Common myeloid progenitor, CD34-positive (primary cell): ENCODE data around the gene GSTA2.

Experiments used
- CTCF ChIA-PET: fragments of 350-600 bp; sonication (Branson Sonifier 250); formaldehyde crosslinking; loops from one replicate; lab custom pipeline; 2021; ENCODE audit warnings: antibody characterized with exemption; lab: Charles Lee
- POLR2A ChIA-PET: fragments of 350-600 bp; sonication (Branson Sonifier 250); formaldehyde crosslinking; loops from one replicate; lab custom pipeline; 2021; ENCODE audit warnings: antibody characterized with exemption; lab: Charles Lee
- DNase-seq, 3 donors: peaks; one replicate each; pipeline versions ENCODE4 v3.0.0 to v3.0.0-alpha.2; 2013
- H3K27ac ChIP-seq, 2 experiments: 1 replicate in 1 of 2; 2 replicates in 1 of 2; pipeline ENCODE4 v1.7.0; 2013; ENCODE audit warnings: inconsistent platforms in 2 of 2, low read length in 2 of 2, mild to moderate bottlenecking in 2 of 2, low read depth in 1 of 2, moderate library complexity in 1 of 2; ENCODE audit not compliant: severe bottlenecking in 2 of 2, insufficient read depth in 1 of 2, poor library complexity in 1 of 2
- H3K27me3 ChIP-seq, 5 experiments: replicated peaks in 2 of 5; 1 replicate in 3 of 5; 2 replicates in 2 of 5; pipeline versions ENCODE4 v1.6.1 to v1.7.0; 2013; ENCODE audit warnings: low read length in 4 of 5, mild to moderate bottlenecking in 2 of 5, moderate library complexity in 2 of 5, inconsistent platforms in 1 of 5; ENCODE audit not compliant: insufficient read depth in 5 of 5, control insufficient read depth in 4 of 5
- H3K36me3 ChIP-seq, 4 experiments: 1 replicate in 2 of 4; 2 replicates in 2 of 4; pipeline versions ENCODE4 v1.6.1 to v1.7.0; 2013; ENCODE audit warnings: low read length in 3 of 4, control low read depth in 1 of 4, mild to moderate bottlenecking in 1 of 4; ENCODE audit not compliant: control insufficient read depth in 4 of 4, insufficient read depth in 4 of 4
- H3K4me1 ChIP-seq, 4 experiments: 1 replicate in 3 of 4; 2 replicates in 1 of 4; pipeline versions ENCODE4 v1.6.1 to v1.7.1; 2013; ENCODE audit warnings: low read length in 3 of 4, mild to moderate bottlenecking in 3 of 4, control low read depth in 1 of 4, inconsistent platforms in 1 of 4, moderate library complexity in 1 of 4; ENCODE audit not compliant: control insufficient read depth in 4 of 4, insufficient read depth in 4 of 4; ENCODE audit errors: control extremely low read depth in 1 of 4
- H3K4me3 ChIP-seq, 7 experiments: 1 replicate in 4 of 7; 2 replicates in 3 of 7; pipeline versions ENCODE4 v1.5.1 to v1.7.0; 2013; ENCODE audit warnings: mild to moderate bottlenecking in 7 of 7, low read length in 6 of 7, moderate library complexity in 6 of 7, inconsistent platforms in 2 of 7, low read depth in 2 of 7, control low read depth in 1 of 7; ENCODE audit not compliant: insufficient read depth in 4 of 7, control insufficient read depth in 1 of 7; ENCODE audit errors: extremely low read depth in 1 of 7
- H3K9me3 ChIP-seq, 5 experiments: 1 replicate in 4 of 5; 2 replicates in 1 of 5; pipeline versions ENCODE4 v1.6.1 to v1.7.1; 2013; ENCODE audit warnings: low read length in 4 of 5, mild to moderate bottlenecking in 2 of 5, inconsistent platforms in 1 of 5, low read depth in 1 of 5, moderate library complexity in 1 of 5; ENCODE audit not compliant: control insufficient read depth in 4 of 5, insufficient read depth in 2 of 5; ENCODE audit errors: control extremely low read depth in 1 of 5
- WGBS: methylation state at CpG from one replicate; pipeline ENCODE4 v1.1.5; 2013; ENCODE audit not compliant: insufficient coverage; 5-methylcytosine and 5-hydroxymethylcytosine counted together

GSTA2 gene

GRCh38 chr6:52746213-52746612 lies 17.1 kb downstream of the GSTA2 start:
- Histone ChIP-seq H3K4me3 (no peak overlapping the region), H3K27ac (no peak overlapping the region), H3K9me3 (peaks cover 0 to 3% (median 3%) of the 10 kb centered on the region in 5 experiments), H3K27me3 (peaks cover 0 to under 1% (median 0%) of the 10 kb centered on the region in 5 experiments), H3K4me1 (no peaks in the 10 kb centered on the region), H3K36me3 (no peaks in the 10 kb centered on the region)
- DNase-seq: peak in 1 of 3 donors; percentile 3
- WGBS: 100% methylated on average over 4 of the region's 4 CpGs
- ChIA-PET CTCF (no interaction called here), POLR2A (no interaction called here)

DNA sequence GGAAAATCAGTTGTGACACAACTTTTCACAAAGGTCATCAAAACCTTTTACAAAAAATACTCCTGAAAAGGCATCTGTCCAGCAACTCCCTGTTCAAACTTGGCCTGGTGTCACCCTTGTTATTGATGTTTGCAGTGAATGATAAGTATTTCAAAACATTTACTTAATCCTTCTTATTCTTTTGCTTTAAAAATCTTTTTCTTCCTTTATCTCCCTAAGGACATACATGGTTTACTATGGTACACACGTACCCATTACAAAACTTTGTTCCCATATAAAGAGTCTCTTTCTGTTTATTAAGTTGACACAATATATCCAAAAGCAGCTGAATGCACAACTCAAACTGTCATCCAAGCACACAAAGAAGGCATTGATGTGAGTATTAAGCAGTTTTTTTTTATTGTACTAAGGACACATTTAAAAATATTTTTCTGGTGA lies 17.5 kb downstream of the GSTA2 start:
- ChIA-PET POLR2A (no interaction called here), CTCF (no interaction called here)
- Histone ChIP-seq H3K4me1 (no peaks in the 10 kb centered on the region), H3K27ac (no peak overlapping the region), H3K9me3 (peaks cover 0 to 5% (median 0%) of the 10 kb centered on the region in 5 experiments), H3K27me3 (no peaks in the 10 kb centered on the region), H3K36me3 (no peaks in the 10 kb centered on the region), H3K4me3 (no peak overlapping the region)
- no CpG with 5 or more reads among the region's 1 CpG for WGBS
- DNase-seq: no peak

GRCh38 chr6:52741872-52742271 lies 21.4 kb downstream of the GSTA2 start:
- no CpG with 5 or more reads among the region's 1 CpG for WGBS
- no peak for DNase-seq
- Histone ChIP-seq H3K27ac (no peak overlapping the region), H3K4me3 (no peak overlapping the region), H3K9me3 (peaks cover 1 to 14% (median 5%) of the 10 kb centered on the region in 5 experiments), H3K4me1 (no peaks in the 10 kb centered on the region), H3K36me3 (no peaks in the 10 kb centered on the region), H3K27me3 (no peaks in the 10 kb centered on the region)
- ChIA-PET POLR2A (no interaction called here), CTCF (no interaction called here)

DNA sequence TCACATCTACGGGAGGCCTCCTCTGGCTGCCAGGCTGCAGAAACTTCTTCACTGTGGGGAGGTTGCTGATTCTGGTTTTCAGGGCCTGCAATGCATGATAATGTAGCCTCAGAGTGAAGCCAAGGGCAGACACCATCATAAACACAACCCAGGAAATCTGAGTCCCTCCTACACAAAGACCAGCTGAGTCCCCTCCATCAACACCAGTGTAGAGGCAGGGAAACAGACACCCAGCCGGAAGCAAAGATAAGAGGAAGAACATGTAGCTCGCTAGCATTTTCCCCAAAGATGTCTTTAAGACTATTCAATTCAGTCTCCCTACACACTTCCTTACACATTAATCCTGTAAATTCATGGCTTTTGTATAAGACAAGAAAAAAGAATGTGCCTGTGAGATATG lies 23.6 kb downstream of the GSTA2 start:
- no CpG with 5 or more reads among the region's 3 CpGs for WGBS
- CTCF ChIA-PET: no interaction called here
- Histone ChIP-seq H3K27ac (no peak overlapping the region), H3K36me3 (no peaks in the 10 kb centered on the region), H3K27me3 (no peaks in the 10 kb centered on the region), H3K9me3 (peaks cover 1 to 14% (median 5%) of the 10 kb centered on the region in 5 experiments), H3K4me3 (no peak overlapping the region), H3K4me1 (no peaks in the 10 kb centered on the region)
- DNase-seq: no peak
- POLR2A ChIA-PET: no interaction called here

- Histone ChIP-seq H3K4me1 (no peaks in the 10 kb centered on the region), H3K27ac (no peak overlapping the region), H3K36me3 (no peaks in the 10 kb centered on the region), H3K27me3 (no peaks in the 10 kb centered on the region), H3K9me3 (peaks cover 1 to 14% (median 5%) of the 10 kb centered on the region in 5 experiments), H3K4me3 (no peak overlapping the region)
- ChIA-PET POLR2A (interaction anchor here (0.5 kb wide), 1 partner anchor 758 kb away, joined by 3 read pairs; no protein-coding TSS in a partner anchor), CTCF (no interaction called here)
- WGBS: no CpG with 5 or more reads among the region's 2 CpGs
- no peak for DNase-seq
These were observed 24.1 kb downstream of the GSTA2 start for GRCh38 chr6:52739134-52739533.

DNA sequence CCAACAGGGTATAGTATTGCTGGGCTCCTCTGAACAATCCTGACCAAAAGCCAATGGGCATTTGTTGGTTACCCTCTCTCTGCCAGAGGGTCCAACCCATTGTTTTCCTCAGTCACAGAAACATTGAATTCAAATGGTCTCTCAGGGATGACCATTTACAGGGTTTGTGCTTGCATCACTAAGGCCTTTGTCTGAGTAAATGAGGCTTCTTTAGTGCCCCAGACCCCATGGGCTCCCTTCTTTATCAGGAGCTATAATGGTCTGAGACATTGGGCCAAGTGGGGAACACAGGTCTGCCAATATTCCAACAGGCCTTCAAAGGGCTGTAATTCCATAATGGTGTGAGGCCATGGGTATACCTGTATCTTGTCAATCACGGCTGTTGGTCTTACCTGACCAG lies 27.1 kb downstream of the GSTA2 start:
- 86% methylated on average over 1 of the region's 1 CpG for WGBS
- Histone ChIP-seq H3K4me3 (no peak overlapping the region), H3K36me3 (no peaks in the 10 kb centered on the region), H3K27ac (no peak overlapping the region), H3K4me1 (no peaks in the 10 kb centered on the region), H3K27me3 (no peaks in the 10 kb centered on the region), H3K9me3 (peaks cover 0 to 14% (median 5%) of the 10 kb centered on the region in 5 experiments)
- no peak for DNase-seq
- POLR2A ChIA-PET: no interaction called here
- CTCF ChIA-PET: interaction anchor here (1.2 kb wide), 1 partner anchor 12 kb away, joined by 3 read pairs; no protein-coding TSS in a partner anchor

DNA sequence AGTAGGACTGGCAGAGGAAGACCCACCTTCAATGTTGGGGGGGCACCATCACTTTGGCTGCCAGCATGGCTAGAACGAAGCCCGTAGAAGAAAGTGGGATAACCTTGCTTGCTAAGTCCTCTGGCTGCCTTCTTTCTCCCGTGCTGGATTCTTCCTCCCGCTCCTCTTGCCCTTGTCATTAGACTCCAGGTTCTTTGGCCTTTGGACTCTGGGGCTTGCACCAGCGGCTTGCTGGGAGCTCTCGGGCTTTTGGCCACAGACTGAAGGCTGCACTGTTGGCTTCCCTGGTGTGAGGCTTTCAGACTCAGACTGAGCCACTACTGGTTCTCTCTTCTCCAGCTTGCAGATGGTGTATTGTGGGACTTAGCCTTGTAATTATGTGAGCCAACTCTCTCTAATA lies 28.2 kb downstream of the GSTA2 start:
- CTCF ChIA-PET: no interaction called here
- Histone ChIP-seq H3K27ac (no peak overlapping the region), H3K4me1 (no peaks in the 10 kb centered on the region), H3K9me3 (peaks cover 0 to 4% (median 0%) of the 10 kb centered on the region in 5 experiments), H3K36me3 (no peaks in the 10 kb centered on the region), H3K27me3 (no peaks in the 10 kb centered on the region), H3K4me3 (no peak overlapping the region)
- POLR2A ChIA-PET: no interaction called here
- 99% methylated on average over 5 of the region's 6 CpGs for WGBS
- DNase-seq: no peak
